Neuron (in vitro differentiated cells): ENCODE results near the gene HBA2.
"Not testable (repeated sequence)": the region's sequence is repeated elsewhere in the genome, so short reads cannot be mapped to it uniquely, and the experiment has no call there.

Source experiments
- H2AFZ ChIP-seq: one replicate; pipeline ENCODE4 v1.6.1; 2013; ENCODE audit warnings: low read depth, mild to moderate bottlenecking, inconsistent platforms, low read length, moderate library complexity
- H3K27me3 ChIP-seq: one replicate; pipeline ENCODE4 v1.6.1; 2013; ENCODE audit warnings: low read length; ENCODE audit not compliant: insufficient read depth
- H3K36me3 ChIP-seq: one replicate; pipeline ENCODE4 v1.6.1; 2013; ENCODE audit warnings: low read length; ENCODE audit not compliant: insufficient read depth
- H3K4me1 ChIP-seq: one replicate; pipeline ENCODE4 v1.6.1; 2013; ENCODE audit warnings: low read length; ENCODE audit not compliant: insufficient read depth
- H3K4me3 ChIP-seq: 2 replicates; pipeline ENCODE4 v1.5.1; 2013; ENCODE audit warnings: mild to moderate bottlenecking, low read length, moderate library complexity
- H3K9me3 ChIP-seq: one replicate; pipeline ENCODE4 v1.6.1; 2013; ENCODE audit warnings: low read length

HBA2 gene

DNA sequence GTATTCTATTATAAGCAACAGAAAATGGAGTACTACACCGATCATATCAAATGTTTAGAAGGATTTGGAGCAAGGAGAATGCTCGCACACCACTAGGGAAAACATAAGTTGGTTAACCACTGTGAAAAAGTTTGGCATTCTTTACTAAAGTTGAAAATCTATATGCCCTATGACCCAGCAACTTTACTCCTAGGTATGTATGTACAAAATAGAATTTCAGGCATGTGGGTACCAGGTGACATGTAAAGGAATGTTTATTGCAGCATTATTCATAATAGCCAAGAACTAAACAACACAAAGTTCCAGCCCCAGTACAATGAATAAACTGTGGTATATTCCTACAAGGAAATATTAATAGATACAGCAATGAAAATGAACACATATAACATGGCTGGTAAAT, 26.0 kb upstream of the HBA2 start:
- Histone ChIP-seq H3K4me3 (no peak overlapping the region), H3K9me3 (no peaks in the 10 kb centered on the region), H3K36me3 (no peaks in the 10 kb centered on the region), H3K27me3 (peaks cover 18% of the 10 kb centered on the region), H2AFZ (no peak overlapping the region), H3K4me1 (no peaks in the 10 kb centered on the region)

DNA sequence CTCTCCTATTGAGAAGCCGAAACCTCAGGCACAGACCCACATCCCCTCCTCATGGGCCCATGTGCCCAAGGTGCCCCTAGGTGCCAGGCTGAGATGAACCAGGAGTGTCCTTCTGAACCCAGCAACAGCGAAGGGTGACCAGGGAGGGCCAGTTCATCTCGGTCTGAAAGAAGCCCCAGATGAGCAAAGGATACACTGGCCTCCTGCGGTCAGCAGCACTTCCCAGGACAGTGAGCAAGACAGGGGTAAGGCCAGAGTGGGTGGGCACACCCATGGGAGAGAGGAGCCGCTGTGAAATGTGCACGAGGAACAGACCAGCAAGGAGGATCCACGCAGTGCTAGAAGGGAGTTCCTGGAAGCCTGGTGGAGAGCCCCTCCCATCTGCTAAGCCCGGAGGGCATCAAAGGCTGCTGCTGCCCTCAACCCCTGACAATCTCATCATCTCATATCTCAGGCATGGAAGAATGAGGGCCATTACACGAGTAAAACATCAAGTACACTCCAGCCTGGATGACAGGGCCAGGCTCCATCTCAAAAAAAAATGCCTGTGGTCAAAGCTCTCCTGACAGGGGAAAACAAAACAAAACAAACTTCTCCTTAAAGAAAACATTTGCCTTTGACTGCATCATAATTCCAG, 23.5 kb upstream of the HBA2 start:
- H3K36me3 ChIP-seq: no peaks in the 10 kb centered on the region

DNA sequence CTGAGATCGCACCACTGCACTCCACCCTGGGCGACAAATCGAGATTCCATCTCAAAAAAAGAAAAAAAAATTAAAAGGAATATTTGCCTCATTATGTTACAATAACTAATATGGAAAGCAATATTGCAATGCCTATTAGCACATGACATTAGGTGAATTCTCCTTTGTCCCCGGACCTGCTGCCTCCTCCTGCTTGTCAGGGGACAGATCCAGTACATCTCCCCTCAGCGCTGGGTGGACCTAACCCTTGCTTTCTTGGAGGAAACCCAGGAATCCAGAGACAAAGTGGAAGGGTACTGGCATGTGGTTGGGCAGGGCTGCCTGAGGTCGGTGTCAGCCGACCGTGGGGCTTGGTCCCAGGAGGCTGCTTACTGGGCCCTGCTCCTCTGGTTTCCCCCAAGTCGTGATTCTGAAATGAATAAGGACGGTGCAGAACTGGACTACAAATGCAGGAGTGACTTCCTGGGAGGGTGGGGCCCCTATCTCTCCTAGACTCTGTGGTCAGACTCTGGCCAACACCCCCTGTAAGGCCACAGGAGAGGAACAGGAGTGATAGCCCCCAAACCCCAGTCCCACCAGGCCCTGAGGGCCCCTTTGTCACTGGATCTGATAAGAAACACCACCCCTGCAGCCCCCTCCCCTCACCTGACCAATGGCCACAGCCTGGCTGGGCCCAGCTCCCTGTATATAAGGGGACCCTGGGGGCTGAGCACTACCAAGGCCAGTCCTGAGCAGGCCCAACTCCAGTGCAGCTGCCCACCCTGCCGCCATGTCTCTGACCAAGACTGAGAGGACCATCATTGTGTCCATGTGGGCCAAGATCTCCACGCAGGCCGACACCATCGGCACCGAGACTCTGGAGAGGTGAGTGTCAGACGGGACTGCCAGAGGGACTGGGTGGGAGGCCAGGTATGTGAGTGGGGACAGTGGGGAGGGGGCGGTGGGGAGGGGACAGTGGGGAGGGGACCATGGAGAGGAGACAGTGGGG, 20.2 kb upstream of the HBA2 start, which contains the start of gene HBZ:
Gene HBZ, plus strand, starts transcription at position 504 of the 988 bp plus-strand sequence. Its CDS starts 266 bp downstream, at position 770.
- Histone ChIP-seq H2AFZ (no peak within 1 kb of the TSS), H3K4me1 (peaks cover 8% of the 10 kb centered on the region), H3K27me3 (peaks cover 48% of the 10 kb centered on the region), H3K9me3 (no peaks in the 10 kb centered on the region), H3K36me3 (no peaks in the 10 kb centered on the region), H3K4me3 (no peak within 1 kb of the TSS)

More for the DNA sequence above, 23.5 kb upstream of the HBA2 start:
- Histone ChIP-seq H3K4me1 (no peaks in the 10 kb centered on the region), H2AFZ (no peak overlapping the region), H3K9me3 (no peaks in the 10 kb centered on the region), H3K27me3 (peaks cover 26% of the 10 kb centered on the region), H3K4me3 (no peak overlapping the region)

GRCh38 chr16:153129-153521, 19.6 kb upstream of the HBA2 start:
- peaks cover 48% of the 10 kb centered on the region for H3K27me3 ChIP-seq
- H3K9me3 ChIP-seq, H3K36me3 ChIP-seq, H3K4me1 ChIP-seq, H3K4me3 ChIP-seq, H2AFZ ChIP-seq: not testable (repeated sequence)

GRCh38 chr16:153550-154216, 19.0 kb upstream of the HBA2 start:
- peaks cover 48% of the 10 kb centered on the region for H3K27me3 ChIP-seq
- not testable (repeated sequence) for H2AFZ ChIP-seq

DNA sequence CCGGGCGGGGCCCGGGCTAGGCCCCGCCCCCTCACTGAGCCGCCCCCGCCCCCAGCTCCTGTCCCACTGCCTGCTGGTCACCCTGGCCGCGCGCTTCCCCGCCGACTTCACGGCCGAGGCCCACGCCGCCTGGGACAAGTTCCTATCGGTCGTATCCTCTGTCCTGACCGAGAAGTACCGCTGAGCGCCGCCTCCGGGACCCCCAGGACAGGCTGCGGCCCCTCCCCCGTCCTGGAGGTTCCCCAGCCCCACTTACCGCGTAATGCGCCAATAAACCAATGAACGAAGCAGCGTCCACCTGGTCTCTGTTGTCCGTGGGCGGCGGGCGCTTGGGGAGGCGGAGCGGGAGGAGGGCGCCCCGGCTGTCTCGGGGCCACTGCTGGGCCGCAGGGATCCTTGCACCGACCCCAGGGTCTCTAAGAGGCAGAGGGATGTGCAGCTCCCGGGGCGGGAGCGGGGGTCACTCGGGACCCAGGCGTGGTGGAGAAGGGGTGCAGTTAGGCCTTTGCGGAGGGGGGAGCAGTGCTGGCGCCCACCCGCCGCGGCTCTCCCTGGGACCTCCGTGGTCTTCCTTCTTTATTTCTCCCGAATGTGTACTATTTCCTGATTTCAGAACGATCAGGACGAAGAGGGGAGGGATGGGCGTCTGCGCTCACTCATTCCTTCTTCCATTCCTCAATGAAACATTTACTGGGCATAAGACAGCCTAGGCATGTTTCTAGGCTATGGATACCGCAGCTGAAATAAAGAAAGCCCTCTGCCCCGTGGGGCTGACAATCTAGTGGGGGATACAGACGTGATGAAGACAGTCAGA, 18.3 kb upstream of the HBA2 start:
- H3K36me3 ChIP-seq: no peaks in the 10 kb centered on the region
- peaks cover 8% of the 10 kb centered on the region for H3K4me1 ChIP-seq
- H3K9me3 ChIP-seq: no peaks in the 10 kb centered on the region
- peak overlapping the region; percentile 60 for H2AFZ ChIP-seq
- peaks cover 46% of the 10 kb centered on the region for H3K27me3 ChIP-seq
- H3K4me3 ChIP-seq: peak overlapping the region; percentile 40

More at GRCh38 chr16:153550-154216, 19.0 kb upstream of the HBA2 start:
- not testable (repeated sequence) for H3K36me3 ChIP-seq, H3K4me3 ChIP-seq, H3K9me3 ChIP-seq, H3K4me1 ChIP-seq

- Histone ChIP-seq H3K4me1 (peaks cover 8% of the 10 kb centered on the region), H2AFZ (peak overlapping the region; percentile 60), H3K4me3 (peak overlapping the region; percentile 40), H3K36me3 (no peaks in the 10 kb centered on the region), H3K27me3 (peaks cover 45% of the 10 kb centered on the region), H3K9me3 (no peaks in the 10 kb centered on the region)
Observed at GRCh38 chr16:155031-155398, 17.7 kb upstream of the HBA2 start.

DNA sequence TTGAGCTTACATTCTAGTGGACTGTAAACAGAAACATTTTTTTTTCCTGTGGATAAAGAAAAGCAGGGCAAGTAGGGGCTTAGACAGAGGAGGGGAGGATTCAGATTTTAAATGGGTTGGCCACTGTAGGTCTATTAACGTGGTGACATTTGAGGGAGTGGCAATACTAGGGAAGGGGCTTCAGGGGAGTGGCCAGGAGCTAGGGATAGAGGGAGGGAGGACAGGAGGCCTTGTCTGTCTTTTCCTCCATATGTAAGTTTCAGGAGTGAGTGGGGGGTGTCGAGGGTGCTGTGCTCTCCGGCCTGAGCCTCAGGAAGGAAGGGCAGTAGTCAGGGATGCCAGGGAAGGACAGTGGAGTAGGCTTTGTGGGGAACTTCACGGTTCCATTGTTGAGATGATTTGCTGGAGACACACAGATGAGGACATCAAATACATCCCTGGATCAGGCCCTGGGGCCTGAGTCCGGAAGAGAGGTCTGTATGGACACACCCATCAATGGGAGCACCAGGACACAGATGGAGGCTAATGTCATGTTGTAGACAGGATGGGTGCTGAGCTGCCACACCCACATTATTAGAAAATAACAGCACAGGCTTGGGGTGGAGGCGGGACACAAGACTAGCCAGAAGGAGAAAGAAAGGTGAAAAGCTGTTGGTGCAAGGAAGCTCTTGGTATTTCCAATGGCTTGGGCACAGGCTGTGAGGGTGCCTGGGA, 13.4 kb upstream of the HBA2 start:
- no peaks in the 10 kb centered on the region for H3K36me3 ChIP-seq
- peaks cover 3% of the 10 kb centered on the region for H3K9me3 ChIP-seq
- no peak overlapping the region for H3K4me3 ChIP-seq
- peaks cover 8% of the 10 kb centered on the region for H3K4me1 ChIP-seq
- peaks cover 48% of the 10 kb centered on the region for H3K27me3 ChIP-seq
- no peak overlapping the region for H2AFZ ChIP-seq

- not testable (repeated sequence) for H3K36me3 ChIP-seq, H3K4me3 ChIP-seq, H3K9me3 ChIP-seq, H3K4me1 ChIP-seq, H2AFZ ChIP-seq
- H3K27me3 ChIP-seq: peaks cover 42% of the 10 kb centered on the region
Observed at GRCh38 chr16:160242-160641, 12.4 kb upstream of the HBA2 start.

DNA sequence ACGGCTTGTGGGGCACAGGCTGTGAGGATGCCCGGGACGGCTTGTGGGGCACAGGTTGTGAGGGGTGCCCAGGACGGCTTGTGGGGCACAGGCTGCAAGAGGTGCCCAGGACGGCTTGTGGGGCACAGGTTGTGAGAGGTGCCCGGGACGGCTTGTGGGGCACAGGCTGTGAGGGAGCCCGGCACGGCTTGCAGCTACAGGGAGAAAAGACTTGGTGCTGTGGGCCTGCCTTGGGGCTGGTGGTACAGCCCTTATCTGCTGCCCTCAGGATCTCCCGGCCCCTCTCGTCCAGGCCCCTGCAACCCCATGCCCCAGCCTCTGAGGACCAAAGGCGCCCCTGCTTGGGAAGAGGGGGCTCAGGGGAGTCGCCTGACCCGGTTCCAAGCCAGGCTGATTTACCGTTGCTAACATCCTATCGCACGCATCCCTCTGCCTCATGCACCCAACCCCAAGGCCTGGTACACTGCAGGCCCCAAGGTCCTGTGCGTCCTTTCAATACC, 11.9 kb upstream of the HBA2 start:
- Histone ChIP-seq H3K4me3 (no peak overlapping the region), H3K4me1 (peaks cover 3% of the 10 kb centered on the region), H3K27me3 (peaks cover 45% of the 10 kb centered on the region), H3K9me3 (peaks cover 3% of the 10 kb centered on the region), H3K36me3 (no peaks in the 10 kb centered on the region), H2AFZ (no peak overlapping the region)

DNA sequence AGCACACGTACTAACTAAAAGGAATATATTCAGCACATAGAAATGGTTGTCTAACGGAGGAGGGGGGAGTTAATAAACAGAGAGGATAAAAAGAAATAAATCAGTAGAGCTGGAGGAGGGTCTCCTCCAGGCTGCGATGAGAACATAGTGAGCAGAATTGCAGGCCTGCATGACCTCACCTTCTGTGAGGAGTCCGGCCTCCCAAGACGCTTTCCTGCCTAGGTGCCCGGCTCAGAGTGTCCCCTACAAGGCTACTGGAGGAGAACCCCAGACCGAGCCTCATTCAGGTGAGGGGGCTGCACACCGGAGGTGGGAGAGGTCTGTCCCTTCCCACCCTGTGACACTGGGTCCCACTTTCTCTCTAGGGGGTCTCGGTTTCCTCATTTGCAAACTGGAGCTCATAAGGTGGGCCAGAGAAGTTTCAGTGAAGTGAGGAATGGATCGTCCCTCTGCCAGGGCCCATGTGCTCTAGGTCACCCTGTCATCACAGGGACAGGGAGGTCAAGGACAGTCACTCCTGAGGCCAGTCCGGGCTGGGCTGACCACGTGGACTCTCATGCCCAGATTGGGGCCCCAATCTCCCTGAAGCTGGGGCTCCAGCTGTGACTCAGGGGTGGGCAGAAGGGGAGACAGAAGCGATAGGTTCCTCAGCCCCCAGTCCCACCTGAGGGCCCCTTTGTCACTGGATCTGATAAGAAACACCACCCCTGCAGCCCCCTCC, 10.2 kb upstream of the HBA2 start:
- peaks cover 7% of the 10 kb centered on the region for H3K4me1 ChIP-seq
- H3K27me3 ChIP-seq: peaks cover 53% of the 10 kb centered on the region

More for the DNA sequence above, 10.2 kb upstream of the HBA2 start:
- Histone ChIP-seq H3K4me3 (no peak overlapping the region), H3K9me3 (peaks cover 3% of the 10 kb centered on the region), H3K36me3 (no peaks in the 10 kb centered on the region), H2AFZ (no peak overlapping the region)
